Liver (tissue), 3 donors: Measurements from ENCODE around the gene ZNF358.

Experiments
- JUND ChIP-seq, 2 donors: IDR thresholded peaks; 2 replicates each; pipeline ENCODE4 v1.6.1; 2016; ENCODE audit warnings: antibody characterized with exemption in 2 of 2
- TF ChIP-seq, protein P1 (sequence below): fragments of 150-350 bp; IDR thresholded peaks from 2 replicates; pipeline ENCODE4 v1.5.1; 2017; ENCODE audit warnings: improper control_type of control experiment, low read depth, low read length; ENCODE audit not compliant: missing input control
- TF ChIP-seq, protein P2 (sequence below): IDR thresholded peaks from 2 replicates; pipeline ENCODE4 v1.6.1; 2016; ENCODE audit warnings: antibody characterized with exemption
- donor health status: healthy.
- donor health status: healthy.

DNA sequence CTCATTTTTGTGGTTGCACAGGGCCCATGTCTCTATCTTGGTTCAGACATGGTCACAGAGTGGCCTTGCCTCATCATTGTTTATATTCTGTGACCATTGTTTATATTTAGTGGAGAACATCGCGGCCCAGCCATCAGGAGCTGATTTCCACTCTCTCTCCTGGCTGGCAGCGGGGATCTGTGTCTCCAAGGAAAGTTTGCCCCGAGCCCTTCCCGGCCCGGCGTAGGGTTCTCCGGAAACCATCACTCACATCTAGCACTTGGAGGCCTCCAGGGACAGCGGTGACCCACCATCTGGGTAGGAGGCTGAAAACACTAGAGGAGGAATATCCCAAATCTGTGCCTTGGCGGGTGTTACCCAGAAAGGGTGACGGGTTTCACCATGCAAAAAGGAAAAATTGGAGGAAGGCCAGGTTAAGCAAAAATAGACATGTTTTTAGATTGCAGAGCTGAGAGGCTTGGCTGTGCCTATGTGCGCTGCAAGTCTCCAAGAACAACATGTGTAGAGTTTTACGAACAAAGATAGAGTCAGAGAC is 726 bp upstream of the ZNF358 start:
- TF ChIP-seq, protein P1, sequence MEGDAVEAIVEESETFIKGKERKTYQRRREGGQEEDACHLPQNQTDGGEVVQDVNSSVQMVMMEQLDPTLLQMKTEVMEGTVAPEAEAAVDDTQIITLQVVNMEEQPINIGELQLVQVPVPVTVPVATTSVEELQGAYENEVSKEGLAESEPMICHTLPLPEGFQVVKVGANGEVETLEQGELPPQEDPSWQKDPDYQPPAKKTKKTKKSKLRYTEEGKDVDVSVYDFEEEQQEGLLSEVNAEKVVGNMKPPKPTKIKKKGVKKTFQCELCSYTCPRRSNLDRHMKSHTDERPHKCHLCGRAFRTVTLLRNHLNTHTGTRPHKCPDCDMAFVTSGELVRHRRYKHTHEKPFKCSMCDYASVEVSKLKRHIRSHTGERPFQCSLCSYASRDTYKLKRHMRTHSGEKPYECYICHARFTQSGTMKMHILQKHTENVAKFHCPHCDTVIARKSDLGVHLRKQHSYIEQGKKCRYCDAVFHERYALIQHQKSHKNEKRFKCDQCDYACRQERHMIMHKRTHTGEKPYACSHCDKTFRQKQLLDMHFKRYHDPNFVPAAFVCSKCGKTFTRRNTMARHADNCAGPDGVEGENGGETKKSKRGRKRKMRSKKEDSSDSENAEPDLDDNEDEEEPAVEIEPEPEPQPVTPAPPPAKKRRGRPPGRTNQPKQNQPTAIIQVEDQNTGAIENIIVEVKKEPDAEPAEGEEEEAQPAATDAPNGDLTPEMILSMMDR = no peak
- no peak for TF ChIP-seq JUND (IDR thresholded peaks at IDR 0.05)
- TF ChIP-seq, protein P2, sequence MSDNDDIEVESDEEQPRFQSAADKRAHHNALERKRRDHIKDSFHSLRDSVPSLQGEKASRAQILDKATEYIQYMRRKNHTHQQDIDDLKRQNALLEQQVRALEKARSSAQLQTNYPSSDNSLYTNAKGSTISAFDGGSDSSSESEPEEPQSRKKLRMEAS = no peak
